ENCODE data around the gene CGB7. TPM values are rescaled to one million over a fixed set of nuclear protein-coding genes. Genes with fewer than 3 reads are reported as not detected.

CGB7 gene
- total RNA-seq, 1 donor from 2014 or later: not detected

GRCh38 chr19:49073514-49074378 is 16.2 kb upstream of the CGB7 start:
- no peaks in the 10 kb centered on the region for H3K36me3 Mint-ChIP-seq (ENCODE audit: low read depth)
- peaks cover 13% of the 10 kb centered on the region for H3K9me3 Mint-ChIP-seq
- TF ChIP-seq, protein P1, sequence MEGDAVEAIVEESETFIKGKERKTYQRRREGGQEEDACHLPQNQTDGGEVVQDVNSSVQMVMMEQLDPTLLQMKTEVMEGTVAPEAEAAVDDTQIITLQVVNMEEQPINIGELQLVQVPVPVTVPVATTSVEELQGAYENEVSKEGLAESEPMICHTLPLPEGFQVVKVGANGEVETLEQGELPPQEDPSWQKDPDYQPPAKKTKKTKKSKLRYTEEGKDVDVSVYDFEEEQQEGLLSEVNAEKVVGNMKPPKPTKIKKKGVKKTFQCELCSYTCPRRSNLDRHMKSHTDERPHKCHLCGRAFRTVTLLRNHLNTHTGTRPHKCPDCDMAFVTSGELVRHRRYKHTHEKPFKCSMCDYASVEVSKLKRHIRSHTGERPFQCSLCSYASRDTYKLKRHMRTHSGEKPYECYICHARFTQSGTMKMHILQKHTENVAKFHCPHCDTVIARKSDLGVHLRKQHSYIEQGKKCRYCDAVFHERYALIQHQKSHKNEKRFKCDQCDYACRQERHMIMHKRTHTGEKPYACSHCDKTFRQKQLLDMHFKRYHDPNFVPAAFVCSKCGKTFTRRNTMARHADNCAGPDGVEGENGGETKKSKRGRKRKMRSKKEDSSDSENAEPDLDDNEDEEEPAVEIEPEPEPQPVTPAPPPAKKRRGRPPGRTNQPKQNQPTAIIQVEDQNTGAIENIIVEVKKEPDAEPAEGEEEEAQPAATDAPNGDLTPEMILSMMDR (conservative IDR thresholded peaks at IDR 0.05): peak; percentile 27
- no peak overlapping the region for H3K4me3 Mint-ChIP-seq
- peaks cover 5% of the 10 kb centered on the region for H3K4me1 Mint-ChIP-seq
- no peak overlapping the region for H3K27ac Mint-ChIP-seq (ENCODE audit: unreplicated experiment)
- DNase-seq (ENCODE audit: low read depth, low spot score): no peak
- H3K27me3 Mint-ChIP-seq (ENCODE audit: low read depth): peaks cover 61% of the 10 kb centered on the region

DNA sequence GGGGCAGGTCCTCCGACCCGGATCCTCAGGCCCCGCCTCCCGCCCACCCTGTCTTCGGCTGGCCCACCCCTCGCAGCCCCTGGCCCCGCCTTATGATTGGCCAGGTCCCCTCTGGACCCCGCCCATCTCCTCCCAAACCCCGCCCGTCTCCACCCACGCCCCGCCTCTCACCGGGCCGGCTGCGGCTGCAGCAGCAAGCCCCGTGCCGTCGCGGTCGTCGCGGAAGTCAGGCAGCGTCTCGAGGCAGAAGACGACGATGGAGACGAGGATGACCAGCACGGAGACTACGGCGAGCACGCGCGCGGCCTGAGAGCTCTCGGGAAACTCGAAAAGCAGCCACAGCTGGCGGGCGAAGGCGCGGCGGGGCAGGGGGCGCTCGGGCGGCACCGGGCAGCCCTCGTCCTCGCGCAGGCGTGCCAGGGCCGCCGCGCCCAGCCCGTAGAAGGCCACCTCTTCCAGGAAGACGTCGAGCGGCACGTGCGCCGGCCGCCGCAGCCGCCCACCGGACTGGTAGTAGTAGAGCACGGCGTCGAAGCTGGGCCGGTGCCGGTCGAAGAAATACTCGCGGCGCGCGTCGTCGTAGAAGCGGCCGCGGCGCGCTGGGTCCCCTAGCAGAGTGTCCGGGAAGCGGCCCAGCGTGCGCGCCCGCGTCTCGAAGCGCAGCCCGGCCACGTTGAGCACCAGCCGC is 14.5 kb upstream of the CGB7 start:
- peaks cover 78% of the 10 kb centered on the region for H3K27me3 Mint-ChIP-seq (ENCODE audit: low read depth)
- peak; percentile 46 for DNase-seq (ENCODE audit: low read depth, low spot score)

GRCh38 chr19:49070416-49070815 is 12.9 kb upstream of the CGB7 start:
- DNase-seq (ENCODE audit: low read depth, low spot score): no peak
- Mint-ChIP-seq H3K27ac (ENCODE audit: unreplicated experiment) (no peak overlapping the region), H3K4me3 (no peak overlapping the region), H3K27me3 (ENCODE audit: low read depth) (peaks cover 90% of the 10 kb centered on the region), H3K36me3 (ENCODE audit: low read depth) (no peaks in the 10 kb centered on the region), H3K9me3 (peaks cover 13% of the 10 kb centered on the region), H3K4me1 (peaks cover 5% of the 10 kb centered on the region)
- TF ChIP-seq, protein P1 (conservative IDR thresholded peaks at IDR 0.05): no peak

More for the DNA sequence above, 14.5 kb upstream of the CGB7 start:
- H3K27ac Mint-ChIP-seq (ENCODE audit: unreplicated experiment): no peak overlapping the region
- peaks cover 5% of the 10 kb centered on the region for H3K4me1 Mint-ChIP-seq
- H3K36me3 Mint-ChIP-seq (ENCODE audit: low read depth): no peaks in the 10 kb centered on the region
- TF ChIP-seq, protein P1 (conservative IDR thresholded peaks at IDR 0.05): no peak
- peaks cover 13% of the 10 kb centered on the region for H3K9me3 Mint-ChIP-seq
- H3K4me3 Mint-ChIP-seq: no peak overlapping the region

- peaks cover 5% of the 10 kb centered on the region for H3K4me1 Mint-ChIP-seq
- no peak overlapping the region for H3K27ac Mint-ChIP-seq (ENCODE audit: unreplicated experiment)
- peaks cover 13% of the 10 kb centered on the region for H3K9me3 Mint-ChIP-seq
- no peaks in the 10 kb centered on the region for H3K36me3 Mint-ChIP-seq (ENCODE audit: low read depth)
- H3K27me3 Mint-ChIP-seq (ENCODE audit: low read depth): peaks cover 89% of the 10 kb centered on the region
- H3K4me3 Mint-ChIP-seq: no peak overlapping the region
- DNase-seq (ENCODE audit: low read depth, low spot score): no peak
- TF ChIP-seq, protein P1 (conservative IDR thresholded peaks at IDR 0.05): no peak
Measured at GRCh38 chr19:49069026-49069425, 11.5 kb upstream of the CGB7 start.

DNA sequence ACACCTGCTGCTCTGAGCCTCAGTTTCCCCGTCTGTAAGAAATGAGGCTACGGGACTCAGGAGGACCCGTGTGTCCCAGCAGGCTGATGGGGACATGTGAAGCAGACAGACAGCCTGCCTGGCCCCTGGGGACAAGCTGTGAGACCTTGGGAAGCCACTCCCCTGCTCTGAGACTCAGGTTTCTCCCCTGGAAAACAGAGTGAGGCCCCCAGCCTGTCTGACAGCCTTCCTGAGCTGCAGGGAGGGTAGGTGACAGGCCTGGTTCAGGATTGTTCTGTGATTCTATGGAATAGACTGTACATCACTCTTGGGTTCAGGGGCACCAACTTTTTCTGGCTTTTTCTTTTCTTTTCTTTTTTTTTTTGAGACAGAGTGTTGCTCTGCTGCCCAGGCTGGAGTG is 10.0 kb upstream of the CGB7 start:
- TF ChIP-seq, protein P1 (conservative IDR thresholded peaks at IDR 0.05): no peak
- Mint-ChIP-seq H3K4me3 (no peak overlapping the region), H3K27ac (ENCODE audit: unreplicated experiment) (no peak overlapping the region), H3K4me1 (no peaks in the 10 kb centered on the region), H3K36me3 (ENCODE audit: low read depth) (no peaks in the 10 kb centered on the region), H3K27me3 (ENCODE audit: low read depth) (peaks cover 86% of the 10 kb centered on the region), H3K9me3 (peaks cover 13% of the 10 kb centered on the region)
- no peak for DNase-seq (ENCODE audit: low read depth, low spot score)

All from neural crest cell (in vitro differentiated cells).